ENCODE measurements around the gene CELF2.

DNA sequence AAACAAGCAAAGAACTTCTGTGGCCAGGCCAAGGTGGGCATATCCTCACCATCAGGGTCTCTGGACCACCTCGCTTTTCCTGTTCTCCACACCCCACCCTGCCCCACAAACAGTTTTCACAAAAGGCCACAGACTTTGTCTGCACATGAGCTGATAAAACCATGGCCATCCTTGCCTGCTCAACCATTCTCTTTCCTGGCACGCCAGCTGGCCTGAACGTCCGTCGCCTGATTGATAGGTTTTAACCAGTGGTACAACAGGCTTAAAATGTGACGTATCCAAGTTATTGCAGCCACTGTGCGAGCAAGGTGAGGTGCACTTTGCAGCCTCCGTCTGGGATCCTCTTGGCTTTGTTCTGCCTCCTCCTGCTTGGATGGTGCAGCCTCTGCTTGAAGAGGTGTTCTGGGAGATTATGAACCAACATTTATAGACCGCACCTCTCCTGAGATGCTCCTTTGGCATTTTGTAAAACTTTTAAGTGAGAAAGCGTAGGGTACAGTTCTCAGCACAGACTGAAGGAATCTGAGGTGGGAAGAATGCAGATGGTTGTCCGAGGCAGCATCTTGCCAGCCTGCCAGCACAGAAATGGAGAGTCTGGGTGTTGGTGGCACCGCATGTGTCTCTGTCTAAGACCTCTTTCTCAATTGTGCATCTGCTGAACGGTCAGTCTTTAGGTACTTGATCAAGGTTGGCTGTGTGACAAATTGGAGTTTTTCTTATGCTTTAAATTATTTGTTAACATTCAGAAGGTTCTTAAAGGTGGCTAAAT, 288.3 kb downstream of the CELF2 start:
- TF ChIP-seq, protein P1, sequence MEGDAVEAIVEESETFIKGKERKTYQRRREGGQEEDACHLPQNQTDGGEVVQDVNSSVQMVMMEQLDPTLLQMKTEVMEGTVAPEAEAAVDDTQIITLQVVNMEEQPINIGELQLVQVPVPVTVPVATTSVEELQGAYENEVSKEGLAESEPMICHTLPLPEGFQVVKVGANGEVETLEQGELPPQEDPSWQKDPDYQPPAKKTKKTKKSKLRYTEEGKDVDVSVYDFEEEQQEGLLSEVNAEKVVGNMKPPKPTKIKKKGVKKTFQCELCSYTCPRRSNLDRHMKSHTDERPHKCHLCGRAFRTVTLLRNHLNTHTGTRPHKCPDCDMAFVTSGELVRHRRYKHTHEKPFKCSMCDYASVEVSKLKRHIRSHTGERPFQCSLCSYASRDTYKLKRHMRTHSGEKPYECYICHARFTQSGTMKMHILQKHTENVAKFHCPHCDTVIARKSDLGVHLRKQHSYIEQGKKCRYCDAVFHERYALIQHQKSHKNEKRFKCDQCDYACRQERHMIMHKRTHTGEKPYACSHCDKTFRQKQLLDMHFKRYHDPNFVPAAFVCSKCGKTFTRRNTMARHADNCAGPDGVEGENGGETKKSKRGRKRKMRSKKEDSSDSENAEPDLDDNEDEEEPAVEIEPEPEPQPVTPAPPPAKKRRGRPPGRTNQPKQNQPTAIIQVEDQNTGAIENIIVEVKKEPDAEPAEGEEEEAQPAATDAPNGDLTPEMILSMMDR (IDR thresholded peaks at IDR 0.05), result no peak
- TF ChIP-seq POLR2A (IDR thresholded peaks at IDR 0.05) (no peak), EP300 (IDR thresholded peaks at IDR 0.05) (no peak)

All from suprapubic skin (tissue), 3 donors.